GM23338 (cell line): ENCODE results near the gene ZC3H14. TPM values are rescaled to one million over a fixed set of nuclear protein-coding genes. Genes with fewer than 3 reads are reported as not detected.

Experiments used
- ATAC-seq: fragments of 200-7000 bp; cut with Tn5 transposase; 3 replicates; pipeline ENCODE4 v1.9.1; 2020
- DNase-seq: peaks from one replicate; pipeline ENCODE4 v3.0.0-alpha.2; 2015; ENCODE audit warnings: low spot score
- H2AFZ ChIP-seq: fragments of 200-600 bp; sonication (generic); 2 replicates; pipeline ENCODE4 v1.8.0; 2016; ENCODE audit warnings: antibody characterized with exemption, mild to moderate bottlenecking, moderate library complexity
- H3F3A ChIP-seq: fragments of 200-600 bp; sonication (generic); replicated peaks from 2 replicates; pipeline ENCODE4 v1.8.0; 2017; ENCODE audit warnings: antibody characterized with exemption, mixed run types, low read depth
- H3K27ac ChIP-seq: fragments of 200-600 bp; sonication (generic); 2 replicates; pipeline ENCODE4 v1.6.1; 2016; ENCODE audit warnings: low read depth
- H3K27me3 ChIP-seq: fragments of 200-600 bp; sonication (generic); 2 replicates; pipeline ENCODE4 v1.8.0; 2016; ENCODE audit warnings: mild to moderate bottlenecking, mixed run types, moderate library complexity; ENCODE audit not compliant: insufficient read depth
- H3K36me3 ChIP-seq: fragments of 200-600 bp; sonication (generic); 2 replicates; pipeline ENCODE4 v1.8.0; 2016; ENCODE audit warnings: mild to moderate bottlenecking; ENCODE audit not compliant: insufficient read depth
- H3K4me1 ChIP-seq: fragments of 200-600 bp; sonication (generic); 2 replicates; pipeline ENCODE4 v1.8.0; 2016; ENCODE audit warnings: mild to moderate bottlenecking, moderate library complexity; ENCODE audit not compliant: insufficient read depth
- H3K4me2 ChIP-seq: fragments of 200-600 bp; sonication (generic); 2 replicates; pipeline ENCODE4 v1.7.1; 2017; ENCODE audit warnings: mixed run types
- H3K4me3 ChIP-seq: fragments of 200-600 bp; sonication (generic); 2 replicates; pipeline ENCODE4 v1.6.1; 2016; ENCODE audit warnings: mixed run types
- H3K79me2 ChIP-seq: fragments of 200-600 bp; sonication (generic); replicated peaks from 2 replicates; pipeline ENCODE4 v1.8.0; 2017; ENCODE audit warnings: mild to moderate bottlenecking; ENCODE audit not compliant: insufficient read depth
- H3K9me2 ChIP-seq: fragments of 200-600 bp; sonication (generic); 2 replicates; pipeline ENCODE4 v1.8.0; 2017; ENCODE audit not compliant: insufficient read depth
- H4K20me1 ChIP-seq: fragments of 200-600 bp; sonication (generic); replicated peaks from 2 replicates; pipeline ENCODE4 v1.8.0; 2017; ENCODE audit warnings: mild to moderate bottlenecking; ENCODE audit not compliant: insufficient read depth
- H3K27ac Mint-ChIP-seq: 2 replicates; pipeline ENCODE4 v1.8.0; 2020; ENCODE audit warnings: inconsistent platforms, mild to moderate bottlenecking, moderate library complexity, mixed read lengths
- H3K27me3 Mint-ChIP-seq: 3 replicates; pipeline ENCODE4 v1.8.0; 2022; ENCODE audit warnings: low read depth, mild to moderate bottlenecking, moderate library complexity, mixed read lengths, inconsistent platforms; ENCODE audit not compliant: insufficient read depth, poor library complexity
- H3K36me3 Mint-ChIP-seq: 3 replicates; pipeline ENCODE4 v1.8.0; 2021; ENCODE audit warnings: low read depth, mild to moderate bottlenecking, inconsistent platforms, moderate library complexity, mixed read lengths
- H3K4me1 Mint-ChIP-seq: 3 replicates; pipeline ENCODE4 v1.8.0; 2020; ENCODE audit warnings: mild to moderate bottlenecking, inconsistent platforms, mixed read lengths
- H3K4me3 Mint-ChIP-seq: 3 replicates; pipeline ENCODE4 v1.8.0; 2021; ENCODE audit warnings: moderate library complexity, mild to moderate bottlenecking, inconsistent platforms, mixed read lengths
- H3K9me3 Mint-ChIP-seq: 3 replicates; pipeline ENCODE4 v1.8.0; 2020; ENCODE audit warnings: moderate library complexity, mild to moderate bottlenecking, inconsistent platforms, mixed read lengths
- CREB1 ChIP-seq: fragments of 250-450 bp; sonication (Bioruptor Pico); IDR thresholded peaks from 2 replicates; pipeline ENCODE4 v1.5.0; 2020; ENCODE audit warnings: low read depth, mild to moderate bottlenecking, moderate library complexity
- CTCF ChIP-seq, 2 experiments: fragments of 200-600 bp in 1 of 2; sonication (generic) in 1 of 2; conservative IDR thresholded peaks; 2 replicates each; pipeline versions ENCODE4 v1.5.1 to v1.6.1; 2016 to 2017; ENCODE audit warnings: antibody characterized with exemption in 2 of 2, low read depth in 2 of 2, mild to moderate bottlenecking in 2 of 2, moderate library complexity in 1 of 2
- ETS1 ChIP-seq: IDR thresholded peaks from 2 replicates; pipeline ENCODE4 v1.6.1; 2016; ENCODE audit warnings: antibody characterized with exemption
- EZH2 ChIP-seq: fragments of 200-600 bp; sonication (generic); IDR thresholded peaks from one replicate; pipeline ENCODE4 v1.8.0; 2017; ENCODE audit warnings: antibody characterized with exemption, mild to moderate bottlenecking, low read depth; ENCODE audit not compliant: unreplicated experiment
- EZH2phosphoT487 ChIP-seq: fragments of 200-600 bp; sonication (generic); IDR thresholded peaks from one replicate; pipeline ENCODE4 v1.8.1; 2018; ENCODE audit warnings: antibody characterized with exemption; ENCODE audit not compliant: unreplicated experiment
- JUNB ChIP-seq: IDR thresholded peaks from one replicate; pipeline ENCODE4 v1.6.1; 2016; ENCODE audit warnings: antibody characterized with exemption; ENCODE audit not compliant: unreplicated experiment
- NANOG ChIP-seq: IDR thresholded peaks from 2 replicates; pipeline ENCODE4 v1.6.1; 2016; ENCODE audit warnings: antibody characterized with exemption, borderline replicate concordance
- POLR2AphosphoS5 ChIP-seq: IDR thresholded peaks from 2 replicates; pipeline ENCODE4 v1.6.1; 2016; ENCODE audit warnings: antibody characterized with exemption, low read depth
- REST ChIP-seq: IDR thresholded peaks from one replicate; pipeline ENCODE4 v1.6.1; 2018; ENCODE audit warnings: antibody characterized with exemption; ENCODE audit not compliant: unreplicated experiment
- STAT1 ChIP-seq: IDR thresholded peaks from one replicate; pipeline ENCODE4 v1.6.1; 2016; ENCODE audit warnings: antibody characterized with exemption; ENCODE audit not compliant: unreplicated experiment
- ZNF114 ChIP-seq: fragments of 250-450 bp; sonication (Bioruptor Pico); IDR thresholded peaks from 2 replicates; pipeline ENCODE4 v1.5.0; 2020; ENCODE audit warnings: mild to moderate bottlenecking, moderate library complexity
- ZNF331 ChIP-seq: fragments of 250-450 bp; sonication (Bioruptor Pico); IDR thresholded peaks from 2 replicates; pipeline ENCODE4 v1.5.0; 2020; ENCODE audit warnings: low read depth, mild to moderate bottlenecking, moderate library complexity
- ZNF462 ChIP-seq: fragments of 250-450 bp; sonication (Bioruptor Pico); IDR thresholded peaks from 2 replicates; pipeline ENCODE4 v1.5.0; 2020; ENCODE audit warnings: mild to moderate bottlenecking, moderate library complexity
- polyA plus RNA-seq: library from polyadenylated mRNA; unstranded; fragments of >200 nt; fragmentation: Nextera tagmentation; extraction: Ambion mirVana; gene quantifications from 2 replicates; pipeline ENCODE4 v1.2.1, GENCODE V29; 2016
- total RNA-seq: library from RNA; depleted of rRNA; stranded (reverse); fragments of >200 nt; shearing (Covaris generic); gene quantifications from 2 replicates; pipeline ENCODE4 v1.2.3, GENCODE V29; 2014

Gene ZC3H14
- total and polyA plus RNA-seq, 2 experiments from 2014 or later = 63.2 to 87.9 TPM

GRCh38 chr14:88607829-88608228 lies 45.0 kb downstream of the ZC3H14 start:
- Mint-ChIP-seq H3K4me3 (no peak overlapping the region), H3K27me3 (peaks cover 3% of the 10 kb centered on the region), H3K27ac (no peak overlapping the region), H3K36me3 (peaks cover 93% of the 10 kb centered on the region), H3K4me1 (peaks cover 16% of the 10 kb centered on the region), H3K9me3 (peaks cover 10% of the 10 kb centered on the region; the same call in 2 of the 3 replicates)
- DNase-seq = peak; percentile 14
- no peak overlapping the region for H3K27ac ChIP-seq
- no peak overlapping the region for H2AFZ ChIP-seq
- no peak for ATAC-seq
- H3F3A ChIP-seq = no peaks in the 10 kb centered on the region
- no peaks in the 10 kb centered on the region for H3K27me3 ChIP-seq
- TF ChIP-seq JUNB (no peak), ZNF462 (no peak), EZH2phosphoT487 (no peak), NANOG (no peak), STAT1 (no peak), ETS1 (no peak), ZNF331 (CRISPR knock-in tag) (no peak), ZNF114 (CRISPR knock-in tag) (no peak), POLR2AphosphoS5 (no peak), EZH2 (no peak), REST (no peak), CREB1 (CRISPR knock-in tag) (no peak), CTCF (conservative IDR thresholded peaks at IDR 0.05; ENCODE audit: low read depth in 2 of 2) (no peak)
- H3K4me3 ChIP-seq = no peak overlapping the region
- no peaks in the 10 kb centered on the region for H3K4me1 ChIP-seq
- H3K36me3 ChIP-seq = peaks cover 51% of the 10 kb centered on the region
- peaks cover 5% of the 10 kb centered on the region; the same call in 1 of the 2 replicates for H3K79me2 ChIP-seq
- H3K9me2 ChIP-seq = no peaks in the 10 kb centered on the region
- H3K4me2 ChIP-seq = no peak overlapping the region
- peaks cover 10% of the 10 kb centered on the region for H4K20me1 ChIP-seq
